Measurements from ENCODE around the gene FBXO42. TPM values are rescaled to one million over a fixed set of nuclear protein-coding genes. Genes with fewer than 3 reads are reported as not detected.

Gene FBXO42
- total RNA-seq, 1 donor from 2014 or later: 5.8 TPM

DNA sequence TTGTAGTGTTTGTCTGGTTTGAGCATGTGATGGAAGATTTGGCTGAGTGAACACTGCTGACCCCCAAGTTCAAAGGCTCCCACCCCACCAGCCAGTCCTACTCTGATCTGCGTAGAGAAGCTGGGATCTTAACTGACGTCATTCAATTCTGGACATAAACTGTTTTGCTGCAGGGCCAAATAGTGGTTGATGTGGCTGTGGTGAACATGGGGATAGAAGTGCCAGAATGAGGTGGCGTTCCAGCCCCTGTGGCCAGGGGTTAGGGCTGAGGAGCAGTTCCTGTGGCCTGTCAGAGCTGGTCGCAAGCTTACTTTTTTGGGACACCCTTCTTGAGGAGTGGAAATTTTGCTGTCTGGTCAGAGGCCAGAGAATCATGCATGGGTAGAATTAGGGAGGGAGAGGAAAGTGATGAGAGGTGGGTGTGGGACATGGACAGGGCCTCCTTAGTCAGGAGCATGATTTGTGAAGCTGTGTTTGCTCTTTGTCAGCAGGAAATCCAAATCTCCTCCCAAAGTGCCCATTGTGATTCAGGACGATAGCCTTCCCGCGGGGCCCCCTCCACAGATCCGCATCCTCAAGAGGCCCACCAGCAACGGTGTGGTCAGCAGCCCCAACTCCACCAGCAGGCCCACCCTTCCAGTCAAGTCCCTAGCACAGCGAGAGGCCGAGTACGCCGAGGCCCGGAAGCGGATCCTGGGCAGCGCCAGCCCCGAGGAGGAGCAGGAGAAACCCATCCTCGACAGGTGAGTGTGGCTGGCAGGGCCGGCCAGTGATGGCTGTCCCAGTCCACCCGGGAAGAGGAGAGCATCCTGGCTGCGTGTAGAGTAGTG, 40.7 kb upstream of the FBXO42 start:
- TF ChIP-seq, protein P1, sequence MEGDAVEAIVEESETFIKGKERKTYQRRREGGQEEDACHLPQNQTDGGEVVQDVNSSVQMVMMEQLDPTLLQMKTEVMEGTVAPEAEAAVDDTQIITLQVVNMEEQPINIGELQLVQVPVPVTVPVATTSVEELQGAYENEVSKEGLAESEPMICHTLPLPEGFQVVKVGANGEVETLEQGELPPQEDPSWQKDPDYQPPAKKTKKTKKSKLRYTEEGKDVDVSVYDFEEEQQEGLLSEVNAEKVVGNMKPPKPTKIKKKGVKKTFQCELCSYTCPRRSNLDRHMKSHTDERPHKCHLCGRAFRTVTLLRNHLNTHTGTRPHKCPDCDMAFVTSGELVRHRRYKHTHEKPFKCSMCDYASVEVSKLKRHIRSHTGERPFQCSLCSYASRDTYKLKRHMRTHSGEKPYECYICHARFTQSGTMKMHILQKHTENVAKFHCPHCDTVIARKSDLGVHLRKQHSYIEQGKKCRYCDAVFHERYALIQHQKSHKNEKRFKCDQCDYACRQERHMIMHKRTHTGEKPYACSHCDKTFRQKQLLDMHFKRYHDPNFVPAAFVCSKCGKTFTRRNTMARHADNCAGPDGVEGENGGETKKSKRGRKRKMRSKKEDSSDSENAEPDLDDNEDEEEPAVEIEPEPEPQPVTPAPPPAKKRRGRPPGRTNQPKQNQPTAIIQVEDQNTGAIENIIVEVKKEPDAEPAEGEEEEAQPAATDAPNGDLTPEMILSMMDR (conservative IDR thresholded peaks at IDR 0.05; ENCODE audit: low read depth, low read length): no peak
- DNase-seq (ENCODE audit: low read depth): no peak
- no peak overlapping the region for H3K4me3 ChIP-seq (ENCODE audit: low read depth, low read length)

DNA sequence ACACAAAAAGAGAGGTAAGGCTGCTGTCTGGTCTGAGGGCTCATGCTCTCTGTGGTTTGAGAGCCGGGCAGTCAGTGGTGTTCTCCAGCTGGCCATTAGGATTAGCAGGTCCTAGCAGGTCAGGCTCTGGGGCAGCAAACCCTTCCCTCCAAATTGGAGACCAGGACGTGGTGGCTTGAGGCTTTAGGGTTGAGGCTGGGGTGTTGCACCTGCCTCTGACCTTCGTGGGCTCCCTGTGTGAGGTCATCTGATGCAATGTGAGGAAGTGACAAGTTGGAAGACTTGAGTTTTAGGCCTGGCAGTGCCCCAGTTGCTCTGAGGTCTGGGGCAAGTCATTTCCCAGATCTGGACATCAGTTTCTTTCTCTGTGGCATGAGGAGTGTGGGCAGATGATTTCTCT, 39.1 kb upstream of the FBXO42 start:
- TF ChIP-seq, protein P1 (conservative IDR thresholded peaks at IDR 0.05; ENCODE audit: low read depth, low read length): no peak
- no peak for DNase-seq (ENCODE audit: low read depth)
- H3K4me3 ChIP-seq (ENCODE audit: low read depth, low read length): no peak overlapping the region

DNA sequence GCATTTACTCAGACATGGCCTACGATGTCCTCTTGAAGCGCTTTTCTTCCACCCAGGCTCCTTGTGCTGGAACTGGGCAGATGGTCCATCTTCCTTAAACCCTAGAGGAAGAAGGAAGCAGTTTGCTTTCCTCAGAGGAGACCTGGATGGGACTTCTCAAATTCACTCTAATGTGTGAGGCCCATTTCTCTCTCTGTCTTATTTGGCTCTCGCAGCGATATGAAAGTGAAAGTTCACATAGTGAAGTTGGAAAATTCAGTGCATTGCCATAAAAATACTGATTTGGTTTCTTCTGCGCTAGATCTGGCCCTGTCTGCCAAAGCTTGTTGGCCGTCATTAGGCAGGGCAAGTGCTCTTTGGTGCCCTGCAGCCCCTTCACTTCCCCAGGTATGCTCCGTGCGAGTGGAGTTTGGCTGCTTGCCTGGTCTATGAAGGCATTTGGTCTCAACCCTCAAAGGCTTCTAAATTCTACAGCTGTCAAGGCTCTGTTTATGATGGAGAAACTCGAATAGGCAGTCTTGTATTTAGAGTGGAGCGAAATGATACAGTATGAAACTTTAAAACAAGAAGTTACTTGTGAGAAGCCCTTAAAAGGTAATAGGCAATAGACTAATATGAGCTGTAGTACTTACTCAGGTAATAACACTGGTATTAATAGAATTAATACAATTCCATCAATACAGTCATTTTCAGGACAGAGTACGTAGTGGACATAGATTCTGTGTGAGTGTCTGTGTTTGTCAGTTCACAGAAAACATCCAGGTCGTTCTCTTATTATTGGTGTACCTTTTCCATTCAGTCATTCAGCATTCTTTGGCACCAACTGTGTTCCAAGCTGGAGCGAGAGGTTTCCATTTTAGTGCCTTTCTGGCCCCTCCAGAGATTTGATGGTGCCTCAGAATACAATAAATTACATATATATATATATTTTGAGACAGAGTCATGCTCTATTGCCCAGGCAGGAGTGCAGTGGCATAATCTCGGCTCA, 35.2 kb upstream of the FBXO42 start:
- peak overlapping the region; percentile 0 for H3K4me3 ChIP-seq (ENCODE audit: low read depth, low read length)
- TF ChIP-seq, protein P1 (conservative IDR thresholded peaks at IDR 0.05; ENCODE audit: low read depth, low read length): no peak
- no peak for DNase-seq (ENCODE audit: low read depth)

DNA sequence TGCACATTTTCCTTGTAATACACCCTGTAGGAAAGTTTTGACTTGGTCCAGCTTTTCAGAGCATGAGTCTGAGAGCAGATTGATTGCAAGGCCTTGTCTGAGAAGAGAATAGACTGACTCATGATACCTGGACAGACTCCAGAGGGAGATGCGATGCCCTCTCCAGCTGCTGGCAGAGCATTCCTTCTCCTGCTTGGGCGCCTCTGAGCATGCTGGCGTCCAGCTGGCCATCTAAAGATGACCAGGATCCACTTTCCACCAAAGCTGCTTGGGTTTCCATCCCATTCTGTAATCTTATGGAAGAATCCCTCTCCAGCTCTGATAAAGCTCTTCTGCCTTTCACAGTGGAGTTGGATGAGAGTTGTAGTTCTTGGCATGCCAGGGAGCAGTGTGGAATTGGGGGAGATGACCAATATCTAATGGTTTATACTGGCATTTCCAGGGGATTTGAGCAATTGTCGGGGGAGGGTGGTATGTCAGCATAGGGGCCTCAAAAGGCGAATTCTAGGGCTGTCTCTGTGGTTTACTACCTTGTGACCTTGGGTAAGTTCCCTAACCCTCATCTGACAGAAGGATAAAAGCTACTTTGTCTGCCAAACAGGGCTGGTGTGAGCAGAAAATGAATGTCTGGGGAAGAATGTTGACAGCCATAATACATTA, 34.3 kb upstream of the FBXO42 start:
- DNase-seq (ENCODE audit: low read depth): peak; percentile 55
- no peak overlapping the region for H3K4me3 ChIP-seq (ENCODE audit: low read depth, low read length)

DNA sequence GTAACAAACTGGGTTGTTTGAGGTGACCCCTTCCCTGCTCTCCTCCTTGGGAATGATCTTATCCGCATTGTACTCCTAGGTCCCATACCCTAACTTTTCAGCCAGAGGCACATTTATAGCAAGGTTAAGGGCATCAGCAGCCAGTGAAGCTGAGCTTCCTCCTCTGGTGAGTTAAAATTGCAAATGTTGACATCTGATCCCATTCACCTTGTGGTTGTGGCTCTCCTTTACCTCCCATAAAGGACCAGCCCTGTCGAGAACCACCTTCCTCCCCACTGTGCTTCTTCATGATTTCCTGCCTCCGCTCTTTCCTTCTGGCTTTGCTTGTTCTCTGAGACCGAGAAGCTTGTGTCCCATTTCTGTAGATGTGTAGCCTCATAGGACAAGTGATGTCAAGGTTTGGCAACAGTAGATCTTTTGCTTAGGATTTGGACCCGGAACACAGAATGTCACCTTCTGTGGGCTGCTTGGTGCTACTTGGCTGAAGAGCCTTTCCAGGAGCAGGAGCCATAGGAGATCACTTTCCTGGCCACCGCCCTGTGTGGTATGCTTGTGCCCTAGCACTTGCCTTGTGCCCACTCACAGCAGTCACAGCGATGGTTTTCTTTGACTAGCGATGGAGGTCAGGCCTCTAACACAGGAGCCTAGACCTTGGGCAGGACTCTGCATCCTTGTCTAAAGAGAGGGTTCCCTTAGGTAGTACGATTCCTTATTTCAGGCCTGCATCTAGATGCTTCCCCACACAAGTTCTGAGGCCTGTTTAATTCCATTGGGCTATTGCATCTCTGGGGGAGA, 33.6 kb upstream of the FBXO42 start:
- DNase-seq (ENCODE audit: low read depth): no peak
- TF ChIP-seq, protein P1 (conservative IDR thresholded peaks at IDR 0.05; ENCODE audit: low read depth, low read length): no peak
- H3K4me3 ChIP-seq (ENCODE audit: low read depth, low read length): no peak overlapping the region

More for the DNA sequence above, 34.3 kb upstream of the FBXO42 start:
- TF ChIP-seq, protein P1 (conservative IDR thresholded peaks at IDR 0.05; ENCODE audit: low read depth, low read length): no peak

DNA sequence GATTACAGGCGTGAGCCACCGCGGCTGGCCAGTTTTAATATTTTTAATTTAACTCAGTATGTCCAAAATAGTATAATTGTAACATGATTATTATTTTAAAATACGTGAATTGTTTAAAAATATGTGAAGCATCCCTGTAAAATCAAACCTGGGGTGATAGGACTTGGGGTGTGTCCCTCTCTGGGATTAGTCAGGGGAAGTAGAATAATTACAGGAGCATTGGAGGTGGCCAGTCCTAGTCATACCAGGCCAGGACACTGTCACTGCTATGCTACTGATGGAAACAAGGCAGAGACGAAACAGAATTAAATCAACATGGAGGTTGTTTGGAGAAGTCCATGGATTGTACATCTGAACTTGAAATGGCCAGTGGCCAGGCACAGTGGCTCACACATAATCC, 31.6 kb upstream of the FBXO42 start:
- H3K4me3 ChIP-seq (ENCODE audit: low read depth, low read length): no peak overlapping the region
- DNase-seq (ENCODE audit: low read depth): no peak
- TF ChIP-seq, protein P1 (conservative IDR thresholded peaks at IDR 0.05; ENCODE audit: low read depth, low read length): no peak
